HG03521 (cell line): ENCODE measurements around the gene TINAGL1.
"Not testable (repeated sequence)": the region's sequence is repeated elsewhere in the genome, so short reads cannot be mapped to it uniquely, and the experiment has no call there.

ENCODE experiments used
- ATAC-seq: cut with Tn5 transposase; IDR thresholded peaks from one replicate; pipeline ENCODE4 v1.9.1; 2021; ENCODE audit warnings: mild to moderate bottlenecking, moderate library complexity; ENCODE audit not compliant: unreplicated experiment

The TINAGL1 gene

GRCh38 chr1:31583082-31583994 lies 7.0 kb downstream of the TINAGL1 start:
- ATAC-seq = no peak

GRCh38 chr1:31583995-31584868 lies 7.9 kb downstream of the TINAGL1 start:
- no peak for ATAC-seq

GRCh38 chr1:31584869-31585735 lies 8.8 kb downstream of the TINAGL1 start:
- ATAC-seq = no peak

GRCh38 chr1:31585736-31586365 lies 9.5 kb downstream of the TINAGL1 start:
- no peak for ATAC-seq

GRCh38 chr1:31586376-31587327 lies 10.3 kb downstream of the TINAGL1 start:
- no peak for ATAC-seq

- ATAC-seq = not testable (repeated sequence)
These were observed 11.0 kb downstream of the TINAGL1 start for GRCh38 chr1:31587328-31587699.

GRCh38 chr1:31587720-31588423 lies 11.6 kb downstream of the TINAGL1 start:
- no peak for ATAC-seq

- ATAC-seq = no peak
These were observed 12.6 kb downstream of the TINAGL1 start for GRCh38 chr1:31588751-31589515.

- no peak for ATAC-seq
These were observed 15.2 kb downstream of the TINAGL1 start for GRCh38 chr1:31591425-31592093.

GRCh38 chr1:31592132-31592531 lies 15.8 kb downstream of the TINAGL1 start:
- ATAC-seq = no peak

- ATAC-seq = no peak
These were observed 16.9 kb downstream of the TINAGL1 start for GRCh38 chr1:31593136-31593665.

- no peak for ATAC-seq
These were observed 17.7 kb downstream of the TINAGL1 start for GRCh38 chr1:31593770-31594632.

GRCh38 chr1:31595836-31596736 lies 19.8 kb downstream of the TINAGL1 start:
- no peak for ATAC-seq

- ATAC-seq = no peak
These were observed 20.4 kb downstream of the TINAGL1 start for GRCh38 chr1:31596737-31597097.

- ATAC-seq = no peak
These were observed 22.7 kb downstream of the TINAGL1 start for GRCh38 chr1:31598980-31599379.
